HEK293 (cell line): Measurements from ENCODE around the gene RCOR1.

Experiments used
- CTCF ChIA-PET: fragments of 350-600 bp; formaldehyde crosslinking; extraction: SDS; loops from one replicate; lab custom pipeline; 2021; ENCODE audit warnings: antibody characterized with exemption; lab: Yijun Ruan, JAX
- POLR2A ChIA-PET: fragments of 300-600 bp; formaldehyde crosslinking; extraction: SDS; loops from one replicate; lab custom pipeline; 2020; ENCODE audit warnings: antibody characterized with exemption, inconsistent platforms; lab: Yijun Ruan, JAX
- H3K27ac ChIP-seq: fragments of 200-500 bp; sonication (Bioruptor generic); 2 replicates; pipeline ENCODE4 v1.5.1; 2014; ENCODE audit warnings: low read depth, low read length, control low read depth, inconsistent platforms; ENCODE audit errors: extremely low read depth
- H3K36me3 ChIP-seq, 2 experiments: fragments of 200-500 bp in 1 of 2; sonication (Bioruptor generic) in 1 of 2; 1 replicate in 1 of 2; 2 replicates in 1 of 2; pipeline ENCODE4 v1.5.1; 2014 to 2017; ENCODE audit warnings: inconsistent platforms in 2 of 2, low read length in 2 of 2; ENCODE audit not compliant: control insufficient read depth in 2 of 2, insufficient read depth in 1 of 2
- H3K4me1 ChIP-seq: fragments of 200-500 bp; sonication (Bioruptor generic); 2 replicates; pipeline ENCODE4 v1.5.1; 2014; ENCODE audit warnings: mild to moderate bottlenecking, low read length, inconsistent platforms; ENCODE audit not compliant: control insufficient read depth, insufficient read depth
- H3K4me3 ChIP-seq: 2 replicates; pipeline ENCODE4 v1.5.1; 2011; ENCODE audit warnings: low read depth, mild to moderate bottlenecking, control low read depth, low read length, moderate library complexity
- H3K9me3 ChIP-seq: fragments of 200-500 bp; sonication (Bioruptor generic); 2 replicates; pipeline ENCODE4 v1.5.1; 2014; ENCODE audit warnings: low read depth, low read length, inconsistent platforms; ENCODE audit not compliant: control insufficient read depth, insufficient read depth
- KLF9 ChIP-seq: fragments of 450-650 bp; formaldehyde crosslinking; IDR thresholded peaks from 2 replicates; pipeline ENCODE4 v1.5.1; 2016; ENCODE audit warnings: missing biosample characterization, missing genetic modification characterization, low read depth
- PRDM10 ChIP-seq: fragments of 450-650 bp; formaldehyde crosslinking; IDR thresholded peaks from 2 replicates; pipeline ENCODE4 v1.5.1; 2016; ENCODE audit warnings: missing biosample characterization, missing genetic modification characterization
- REST ChIP-seq: fragments of 450-650 bp; formaldehyde crosslinking; IDR thresholded peaks from 2 replicates; pipeline ENCODE4 v1.5.1; 2016; ENCODE audit warnings: missing biosample characterization, missing genetic modification characterization
- ZBTB10 ChIP-seq: fragments of 450-650 bp; formaldehyde crosslinking; IDR thresholded peaks from 2 replicates; pipeline ENCODE4 v1.5.1; 2016; ENCODE audit warnings: missing biosample characterization, missing genetic modification characterization
- ZBTB6 ChIP-seq: fragments of 450-650 bp; formaldehyde crosslinking; IDR thresholded peaks from 2 replicates; pipeline ENCODE4 v1.5.1; 2017; ENCODE audit warnings: missing biosample characterization, missing genetic modification characterization
- ZFP37 ChIP-seq: fragments of 450-650 bp; formaldehyde crosslinking; IDR thresholded peaks from 2 replicates; pipeline ENCODE4 v1.5.1; 2016; ENCODE audit warnings: missing biosample characterization, missing genetic modification characterization
- ZNF114 ChIP-seq: fragments of 450-650 bp; formaldehyde crosslinking; IDR thresholded peaks from 2 replicates; pipeline ENCODE4 v1.5.0; 2017; ENCODE audit warnings: missing biosample characterization, missing genetic modification characterization
- ZNF121 ChIP-seq: fragments of 450-650 bp; formaldehyde crosslinking; IDR thresholded peaks from 2 replicates; pipeline ENCODE4 v1.5.1; 2016; ENCODE audit warnings: missing biosample characterization, missing genetic modification characterization
- ZNF280C ChIP-seq: fragments of 450-650 bp; formaldehyde crosslinking; IDR thresholded peaks from 2 replicates; pipeline ENCODE4 v1.5.1; 2016; ENCODE audit warnings: missing biosample characterization, missing genetic modification characterization
- ZNF394 ChIP-seq: fragments of 450-650 bp; formaldehyde crosslinking; IDR thresholded peaks from 2 replicates; pipeline ENCODE4 v1.5.1; 2016; ENCODE audit warnings: missing biosample characterization, missing genetic modification characterization, mild to moderate bottlenecking, moderate library complexity, borderline replicate concordance
- ZNF423 ChIP-seq: fragments of 450-650 bp; formaldehyde crosslinking; IDR thresholded peaks from 2 replicates; pipeline ENCODE4 v1.5.1; 2016; ENCODE audit warnings: missing biosample characterization, missing genetic modification characterization
- ZNF585B ChIP-seq: fragments of 450-650 bp; formaldehyde crosslinking; IDR thresholded peaks from 2 replicates; pipeline ENCODE4 v1.5.1; 2016; ENCODE audit warnings: missing biosample characterization, missing genetic modification characterization
- ZNF624 ChIP-seq: fragments of 450-650 bp; formaldehyde crosslinking; IDR thresholded peaks from 2 replicates; pipeline ENCODE4 v1.5.1; 2017; ENCODE audit warnings: missing biosample characterization, missing genetic modification characterization
- ZNF629 ChIP-seq: fragments of 450-650 bp; formaldehyde crosslinking; IDR thresholded peaks from 2 replicates; pipeline ENCODE4 v1.5.1; 2017; ENCODE audit warnings: missing biosample characterization, missing genetic modification characterization
- ZNF645 ChIP-seq: fragments of 450-650 bp; formaldehyde crosslinking; IDR thresholded peaks from 2 replicates; pipeline ENCODE4; 2016; ENCODE audit warnings: missing biosample characterization, missing genetic modification characterization
- ZNF654 ChIP-seq: fragments of 450-650 bp; formaldehyde crosslinking; IDR thresholded peaks from 2 replicates; pipeline ENCODE4 v1.5.1; 2016; ENCODE audit warnings: low read depth, missing biosample characterization, missing genetic modification characterization
- ZNF664 ChIP-seq: fragments of 450-650 bp; formaldehyde crosslinking; IDR thresholded peaks from 2 replicates; pipeline ENCODE4 v1.5.1; 2016; ENCODE audit warnings: missing biosample characterization, missing genetic modification characterization
- ZSCAN16 ChIP-seq: fragments of 450-650 bp; formaldehyde crosslinking; IDR thresholded peaks from 2 replicates; pipeline ENCODE4 v1.5.1; 2016; ENCODE audit warnings: missing biosample characterization, missing genetic modification characterization
- ZSCAN18 ChIP-seq: fragments of 450-650 bp; formaldehyde crosslinking; IDR thresholded peaks from 2 replicates; pipeline ENCODE4 v1.5.1; 2016; ENCODE audit warnings: missing biosample characterization, missing genetic modification characterization

Gene RCOR1

GRCh38 chr14:102586420-102587104 lies 5.9 kb upstream of the RCOR1 start (continued):
- no peak for TF ChIP-seq ZBTB10 (tag by site-specific recombination)

- CTCF ChIA-PET: no interaction called here
- TF ChIP-seq ZNF645 (no peak), PRDM10 (tag by site-specific recombination) (no peak), ZNF280C (tag by site-specific recombination) (no peak), REST (tag by site-specific recombination) (no peak), ZSCAN16 (tag by site-specific recombination) (no peak), ZNF114 (tag by site-specific recombination) (no peak), ZSCAN18 (tag by site-specific recombination) (no peak), ZNF629 (tag by site-specific recombination) (no peak), ZNF423 (tag by site-specific recombination) (no peak), ZNF121 (tag by site-specific recombination) (no peak), ZNF394 (no peak), ZFP37 (tag by site-specific recombination) (no peak), KLF9 (tag by site-specific recombination) (no peak), ZNF585B (no peak), ZNF654 (no peak), ZBTB6 (no peak), ZNF624 (tag by site-specific recombination) (no peak), ZNF664 (no peak)
- H3K36me3 ChIP-seq: no peaks in the 10 kb centered on the region
- no peak overlapping the region for H3K4me3 ChIP-seq
- no peaks in the 10 kb centered on the region; the same call in 1 of the 2 replicates for H3K4me1 ChIP-seq
- H3K9me3 ChIP-seq: no peaks in the 10 kb centered on the region
- H3K27ac ChIP-seq: no peak overlapping the region
- POLR2A ChIA-PET: interaction anchor here (1.4 kb wide), 1 partner anchor 64 kb away, joined by 5 read pairs; no protein-coding TSS in a partner anchor
Measured at GRCh38 chr14:102588821-102589220, 3.6 kb upstream of the RCOR1 start.
